K562 (cell line): ENCODE results near the gene KLHL35. TPM values are rescaled to one million over a fixed set of nuclear protein-coding genes. Genes with fewer than 3 reads are reported as not detected.

Experiments used
- AFF4 ChIP-seq: sonication (generic); formaldehyde crosslinking; IDR thresholded peaks from 2 replicates; pipeline ENCODE4 v1.8.0; 2023; ENCODE audit warnings: mild to moderate bottlenecking, missing genetic modification reagents
- ATF3 ChIP-seq, 2 experiments: fragments of 450-650 bp in 1 of 2; sonication (generic) in 1 of 2; formaldehyde crosslinking in 1 of 2; IDR thresholded peaks in 1 of 2; conservative IDR thresholded peaks in 1 of 2; 2 replicates each; pipeline versions ENCODE4 v1.6.1 to v1.8.1; 2016 to 2023; ENCODE audit warnings: mild to moderate bottlenecking in 2 of 2, moderate library complexity in 2 of 2, inconsistent platforms in 1 of 2, missing genetic modification reagents in 1 of 2
- CHD4 ChIP-seq: fragments of 200-600 bp; sonication (generic); IDR thresholded peaks from 3 replicates; pipeline ENCODE4 v1.6.1; 2012; ENCODE audit warnings: low read depth, mild to moderate bottlenecking, mixed read lengths, low read length, inconsistent platforms; ENCODE audit not compliant: insufficient read depth, insufficient replicate concordance, poor library complexity, severe bottlenecking
- HCFC1 ChIP-seq: IDR thresholded peaks from 2 replicates; pipeline ENCODE4 v1.6.1; 2012; ENCODE audit warnings: low read depth, low read length, improper control_type of control experiment
- HES1 ChIP-seq: fragments of 450-650 bp; IDR thresholded peaks from 2 replicates; pipeline ENCODE4 v1.6.1; 2016; ENCODE audit warnings: low read depth, mild to moderate bottlenecking, moderate library complexity
- JUNB ChIP-seq: fragments of 450-650 bp; formaldehyde crosslinking; conservative IDR thresholded peaks from 2 replicates; pipeline ENCODE4 v1.4.0; 2020; ENCODE audit warnings: mild to moderate bottlenecking
- KHSRP ChIP-seq: fragments of 450-650 bp; IDR thresholded peaks from 2 replicates; pipeline ENCODE4 v1.6.1; 2017
- NR0B1 ChIP-seq: fragments of 450-650 bp; IDR thresholded peaks from one replicate; pipeline ENCODE4 v1.6.1; 2018; ENCODE audit warnings: mild to moderate bottlenecking, moderate library complexity; ENCODE audit not compliant: partially characterized antibody
- PCBP2 ChIP-seq: fragments of 200-400 bp; formaldehyde crosslinking; IDR thresholded peaks from 2 replicates; pipeline ENCODE4 v1.6.1; 2018; ENCODE audit warnings: low read length, low read depth, mild to moderate bottlenecking, moderate library complexity; ENCODE audit not compliant: poor library complexity, severe bottlenecking
- PML ChIP-seq: IDR thresholded peaks from 2 replicates; pipeline ENCODE4 v1.6.1; 2012; ENCODE audit warnings: low read length, inconsistent platforms
- POLR2B ChIP-seq: fragments of 450-650 bp; IDR thresholded peaks from 2 replicates; pipeline ENCODE4 v1.6.1; 2018; ENCODE audit warnings: low read depth; ENCODE audit not compliant: partially characterized antibody
- RBBP5 ChIP-seq: fragments of 200-600 bp; sonication (generic); IDR thresholded peaks from 2 replicates; pipeline ENCODE4 v1.6.1; 2012; ENCODE audit warnings: borderline replicate concordance, mild to moderate bottlenecking, low read length, control low read depth, inconsistent platforms; ENCODE audit not compliant: insufficient read depth, poor library complexity, severe bottlenecking
- SIRT6 ChIP-seq: IDR thresholded peaks from one replicate; pipeline ENCODE4 v1.6.1; 2012; ENCODE audit warnings: low read depth, mild to moderate bottlenecking, control low read depth, inconsistent platforms, low read length, moderate library complexity
- SRSF3 ChIP-seq: fragments of 200-400 bp; formaldehyde crosslinking; IDR thresholded peaks from 2 replicates; pipeline ENCODE4 v1.6.1; 2016; ENCODE audit warnings: mild to moderate bottlenecking, low read length, moderate library complexity; ENCODE audit not compliant: insufficient read depth
- ZBED1 ChIP-seq: IDR thresholded peaks from 2 replicates; pipeline ENCODE4 v1.6.1; 2014
- ZNF347 ChIP-seq: fragments of 450-650 bp; formaldehyde crosslinking; IDR thresholded peaks from 2 replicates; pipeline ENCODE4 v1.4.0; 2020; ENCODE audit warnings: low read depth, mild to moderate bottlenecking, moderate library complexity
- ZNF696 ChIP-seq: fragments of 250-450 bp; sonication (Bioruptor Pico); conservative IDR thresholded peaks from 2 replicates; pipeline ENCODE4 v1.4.0; 2020; ENCODE audit warnings: mild to moderate bottlenecking, moderate library complexity
- ZNF707 ChIP-seq: fragments of 250-450 bp; sonication (Bioruptor Pico); conservative IDR thresholded peaks from 2 replicates; pipeline ENCODE4 v1.8.0; 2022; ENCODE audit warnings: inconsistent platforms, mild to moderate bottlenecking, moderate library complexity
- ZNF717 ChIP-seq: fragments of 250-450 bp; sonication (Bioruptor Pico); IDR thresholded peaks from 2 replicates; pipeline ENCODE4 v1.5.0; 2021
- ZNF764 ChIP-seq: fragments of 250-450 bp; sonication (Bioruptor Pico); IDR thresholded peaks from 2 replicates; pipeline ENCODE4 v1.4.0; 2020; ENCODE audit warnings: low read depth, mild to moderate bottlenecking, moderate library complexity
- polyA plus RNA-seq, 8 experiments: library from polyadenylated mRNA; depleted of rRNA in 4 of 8; stranded (reverse) in 5 of 8; unstranded in 3 of 8; fragments of >200 nt; fragmentation: Nextera tagmentation in 2 of 8; fragmentation: Illumina TruSeq in 1 of 8; extraction: Ambion mirVana in 2 of 8; extraction: Trizol in 1 of 8; gene quantifications; 2 replicates each; pipeline versions ENCODE4 v1.2.1 to v1.2.3, GENCODE V29; 2011 to 2014; ENCODE audit warnings: inconsistent platforms in 1 of 8, missing spikeins in 1 of 8
- total RNA-seq, 7 experiments: library from RNA; depleted of rRNA in 6 of 7; stranded (reverse); fragments of >200 nt in 6 of 7; fragmentation: Illumina TruSeq in 2 of 7; extraction: Trizol in 2 of 7; gene quantifications; 2 replicates each; pipeline versions ENCODE4 v1.2.1 to v1.2.3, GENCODE V29; 2011 to 2021; ENCODE audit warnings: low replicate concordance in 1 of 7

Gene KLHL35
- total and polyA plus RNA-seq, 9 of the 15 experiments (the other 6 are each of a cell fraction or from before 2014, with no cell fraction given): not detected

GRCh38 chr11:75480185-75481175 is 47.5 kb upstream of the KLHL35 start (continued):
- peak; percentile 55; the same call in 1 of the 2 replicates for TF ChIP-seq AFF4 (CRISPR knock-in tag)
- no peak for TF ChIP-seq ZBED1
- TF ChIP-seq PCBP2: no peak
- TF ChIP-seq ZNF347 (CRISPR knock-in tag): no peak
- TF ChIP-seq ZNF696 (CRISPR knock-in tag): no peak
- TF ChIP-seq SIRT6: no peak
- TF ChIP-seq NR0B1: no peak
- no peak for TF ChIP-seq ZNF707 (CRISPR knock-in tag)
- no peak; the same call in 1 of the 2 replicates for TF ChIP-seq HES1
- no peak for TF ChIP-seq RBBP5
- no peak for TF ChIP-seq JUNB (CRISPR knock-in tag)
- no peak for TF ChIP-seq CHD4
- no peak for TF ChIP-seq HCFC1
- no peak for TF ChIP-seq KHSRP
- 0 out of 2 replicates have a peak, but pooled peaks have one; percentile 28 for TF ChIP-seq PML
- no peak for TF ChIP-seq SRSF3
- TF ChIP-seq ATF3 (IDR thresholded peaks at IDR 0.05): peak; percentile 77
- TF ChIP-seq ATF3 (CRISPR knock-in tag; conservative IDR thresholded peaks at IDR 0.05): no peak
- TF ChIP-seq ZNF764: no peak
- TF ChIP-seq POLR2B: no peak
- TF ChIP-seq ZNF717 (CRISPR knock-in tag): no peak
